GM20000 (cell line): Measurements from ENCODE around the gene HDGF.

ENCODE experiments used
- DNase-seq: peaks from one replicate; pipeline ENCODE4 v3.0.0; 2012; ENCODE audit warnings: low spot score
- TF ChIP-seq, protein P1 (sequence below): IDR thresholded peaks from 2 replicates; pipeline ENCODE4 v1.5.1; 2012; ENCODE audit warnings: mild to moderate bottlenecking, control low read depth; ENCODE audit errors: extremely low read depth, missing control alignments

HDGF gene

DNA sequence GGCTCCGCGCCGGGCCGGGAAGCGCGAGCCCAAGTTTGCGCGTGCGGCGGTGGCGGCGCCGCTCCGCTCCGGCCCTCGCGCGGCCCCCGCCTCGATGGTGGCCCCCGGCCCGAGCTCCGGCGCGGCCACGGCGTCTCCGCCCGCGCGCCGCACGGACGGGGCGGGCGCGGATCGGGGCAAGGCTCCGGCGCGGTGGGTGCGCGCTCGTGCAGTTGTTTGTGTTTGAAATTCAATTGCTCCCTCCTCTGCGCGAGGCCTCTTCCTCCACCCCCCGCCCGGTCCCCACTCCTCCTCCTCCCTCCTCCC lies at the start of gene HDGF:
TSS of gene HDGF (minus strand) at position 225 of the 306 bp plus-strand sequence. CDS start 246 bp downstream, outside the sequence.
- no peak for DNase-seq
- TF ChIP-seq, protein P1, sequence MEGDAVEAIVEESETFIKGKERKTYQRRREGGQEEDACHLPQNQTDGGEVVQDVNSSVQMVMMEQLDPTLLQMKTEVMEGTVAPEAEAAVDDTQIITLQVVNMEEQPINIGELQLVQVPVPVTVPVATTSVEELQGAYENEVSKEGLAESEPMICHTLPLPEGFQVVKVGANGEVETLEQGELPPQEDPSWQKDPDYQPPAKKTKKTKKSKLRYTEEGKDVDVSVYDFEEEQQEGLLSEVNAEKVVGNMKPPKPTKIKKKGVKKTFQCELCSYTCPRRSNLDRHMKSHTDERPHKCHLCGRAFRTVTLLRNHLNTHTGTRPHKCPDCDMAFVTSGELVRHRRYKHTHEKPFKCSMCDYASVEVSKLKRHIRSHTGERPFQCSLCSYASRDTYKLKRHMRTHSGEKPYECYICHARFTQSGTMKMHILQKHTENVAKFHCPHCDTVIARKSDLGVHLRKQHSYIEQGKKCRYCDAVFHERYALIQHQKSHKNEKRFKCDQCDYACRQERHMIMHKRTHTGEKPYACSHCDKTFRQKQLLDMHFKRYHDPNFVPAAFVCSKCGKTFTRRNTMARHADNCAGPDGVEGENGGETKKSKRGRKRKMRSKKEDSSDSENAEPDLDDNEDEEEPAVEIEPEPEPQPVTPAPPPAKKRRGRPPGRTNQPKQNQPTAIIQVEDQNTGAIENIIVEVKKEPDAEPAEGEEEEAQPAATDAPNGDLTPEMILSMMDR, result no peak

- peak; percentile 63 for DNase-seq
- TF ChIP-seq, protein P1, result peak; percentile 63
These were observed 45.9 kb upstream of the HDGF start for GRCh38 chr1:156797212-156797871.

DNA sequence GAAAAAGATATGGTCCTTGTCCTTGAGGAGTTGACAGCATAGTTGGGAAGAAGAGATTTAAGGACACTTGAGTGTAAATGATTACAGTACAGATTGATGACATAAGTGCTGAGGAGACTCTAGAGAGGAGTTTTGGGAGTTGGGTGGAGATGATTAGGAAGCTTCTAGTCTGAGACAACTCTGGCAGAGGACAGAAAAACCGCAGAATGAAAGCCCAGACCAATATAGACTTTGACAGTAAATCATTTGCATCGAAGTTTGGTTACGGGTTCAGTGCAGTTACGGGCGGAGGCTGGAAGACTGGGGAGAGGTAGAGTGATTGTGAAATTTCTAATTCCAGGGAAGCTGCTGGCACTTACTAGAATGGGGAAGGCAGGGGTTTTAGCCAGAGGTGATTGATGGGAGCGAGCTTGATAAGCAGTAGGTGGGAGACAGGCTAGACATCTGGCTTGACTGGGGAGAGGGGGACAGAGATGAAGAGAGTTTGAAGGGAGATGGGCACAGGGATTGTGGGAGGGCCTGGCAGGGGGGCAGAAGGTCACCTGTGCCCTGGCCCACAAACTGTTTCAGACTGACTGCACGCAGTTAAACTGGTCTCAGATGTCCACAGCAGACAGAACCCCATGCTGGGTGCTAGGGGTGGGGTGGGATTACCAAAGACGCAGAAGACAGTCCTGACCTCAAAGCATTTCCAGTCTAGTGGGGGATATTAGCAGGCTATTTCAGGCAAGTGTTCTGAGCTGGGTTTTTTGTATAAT lies 45.0 kb upstream of the HDGF start:
- TF ChIP-seq, protein P1, result no peak
- no peak for DNase-seq

DNA sequence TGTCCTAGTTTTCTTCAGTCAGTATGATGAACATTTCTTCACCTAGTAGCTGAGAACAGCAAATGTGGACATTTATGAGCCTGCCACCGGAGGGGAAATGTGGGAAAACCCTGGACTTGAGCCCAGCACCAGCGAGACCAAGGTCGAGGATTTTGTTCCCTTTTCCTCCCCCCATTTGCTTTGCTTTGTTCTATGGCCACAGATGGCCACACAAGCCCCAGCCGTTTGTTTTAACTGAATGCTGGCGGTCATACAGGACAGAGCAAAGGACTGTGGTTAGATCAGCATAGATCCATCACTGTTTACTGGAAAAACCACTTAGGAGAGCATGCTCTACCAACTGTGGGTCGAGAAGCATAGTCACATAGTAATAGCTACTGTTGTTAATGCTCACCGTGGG lies 44.3 kb upstream of the HDGF start:
- no peak for DNase-seq
- TF ChIP-seq, protein P1, result no peak

- no peak for DNase-seq
- TF ChIP-seq, protein P1, result no peak
These were observed 43.9 kb upstream of the HDGF start for GRCh38 chr1:156795374-156795733.

GRCh38 chr1:156794506-156795373 lies 43.3 kb upstream of the HDGF start:
- TF ChIP-seq, protein P1, result no peak
- no peak for DNase-seq

DNA sequence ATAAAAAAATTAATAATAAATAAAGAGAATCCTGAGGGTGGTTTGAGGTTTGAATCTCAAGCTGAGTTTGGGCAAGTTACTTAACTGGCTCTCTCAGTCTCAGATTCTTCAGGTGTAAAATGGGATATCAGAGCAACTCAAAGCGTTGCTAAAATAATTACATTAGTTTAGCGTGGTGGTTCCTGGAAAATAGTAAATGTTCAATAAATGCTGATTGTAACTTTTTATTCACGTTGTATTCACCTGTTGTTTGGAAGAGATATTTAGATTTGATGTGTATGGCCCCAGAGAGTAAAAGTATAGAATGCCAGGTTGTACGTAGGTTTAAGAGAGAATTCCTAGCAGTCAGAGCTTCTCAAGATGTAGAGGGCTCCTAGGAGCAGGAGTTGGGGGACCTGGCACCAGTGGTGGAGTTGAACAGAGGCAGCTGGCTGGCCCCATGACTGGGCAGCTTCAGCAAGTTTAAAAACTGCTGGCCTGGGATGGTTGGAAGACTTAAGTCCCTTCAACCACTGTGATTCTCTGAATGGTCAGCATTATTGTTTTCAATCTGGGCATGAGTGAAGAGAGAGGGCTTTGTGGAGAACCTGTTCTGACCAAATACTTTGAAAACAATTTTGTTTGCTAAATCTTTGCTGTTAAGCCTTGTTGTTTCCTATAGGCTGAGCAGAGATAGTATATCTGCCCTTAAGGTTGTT lies 38.3 kb upstream of the HDGF start:
- TF ChIP-seq, protein P1, result no peak
- DNase-seq, result no peak
